Upper lobe of left lung (tissue), 4 donors: ENCODE data around the gene CCNG2.

Source experiments
- CTCF ChIP-seq, 6 experiments: fragments of 450-650 bp in 4 of 6; fragments of 200-600 bp in 2 of 6; sonication (generic) in 2 of 6; IDR thresholded peaks; one replicate each; pipeline ENCODE4 v1.5.1; 2016 to 2019; ENCODE audit warnings: antibody characterized with exemption in 6 of 6
- POLR2AphosphoS5 ChIP-seq, 2 donors: sonication (generic); formaldehyde crosslinking; IDR thresholded peaks; one replicate each; pipeline ENCODE4 v1.5.1; 2017; ENCODE audit warnings: antibody characterized with exemption in 2 of 2

DNA sequence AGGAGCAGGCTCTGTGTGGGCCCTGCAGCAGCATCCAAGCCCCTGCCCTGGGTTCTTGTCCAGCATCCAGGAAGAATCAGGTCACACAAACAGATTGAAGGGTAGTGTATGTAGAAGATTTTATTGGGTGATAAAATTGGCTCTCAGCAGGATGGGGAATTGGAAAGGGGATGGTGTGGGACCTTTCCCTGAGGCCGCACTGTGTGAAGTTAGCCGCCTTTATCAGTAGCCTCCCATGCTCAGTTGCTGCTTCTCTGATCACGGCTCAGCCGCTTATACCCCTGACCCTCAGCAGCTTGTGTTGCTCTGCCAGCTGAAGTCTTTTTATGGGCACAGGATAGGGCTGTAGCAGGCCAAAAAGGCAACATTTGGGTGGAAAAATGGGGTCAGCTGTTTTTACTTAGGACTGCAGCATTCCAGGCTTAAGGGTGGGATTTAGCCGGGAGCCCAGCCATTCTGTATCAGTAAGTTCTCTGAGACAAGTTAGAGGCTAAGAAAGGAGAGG is 35.2 kb upstream of the CCNG2 start:
- TF ChIP-seq POLR2AphosphoS5 (IDR thresholded peaks at IDR 0.05), result no peak
- TF ChIP-seq CTCF (IDR thresholded peaks at IDR 0.05), result no peak
